Measurements from ENCODE around the gene CTSZ. TPM values are rescaled to one million over a fixed set of nuclear protein-coding genes. Genes with fewer than 3 reads are reported as not detected.

Gene CTSZ
- total RNA-seq, 8 experiments from 2014 or later = 0.71 to 114 (median 3.3) TPM

DNA sequence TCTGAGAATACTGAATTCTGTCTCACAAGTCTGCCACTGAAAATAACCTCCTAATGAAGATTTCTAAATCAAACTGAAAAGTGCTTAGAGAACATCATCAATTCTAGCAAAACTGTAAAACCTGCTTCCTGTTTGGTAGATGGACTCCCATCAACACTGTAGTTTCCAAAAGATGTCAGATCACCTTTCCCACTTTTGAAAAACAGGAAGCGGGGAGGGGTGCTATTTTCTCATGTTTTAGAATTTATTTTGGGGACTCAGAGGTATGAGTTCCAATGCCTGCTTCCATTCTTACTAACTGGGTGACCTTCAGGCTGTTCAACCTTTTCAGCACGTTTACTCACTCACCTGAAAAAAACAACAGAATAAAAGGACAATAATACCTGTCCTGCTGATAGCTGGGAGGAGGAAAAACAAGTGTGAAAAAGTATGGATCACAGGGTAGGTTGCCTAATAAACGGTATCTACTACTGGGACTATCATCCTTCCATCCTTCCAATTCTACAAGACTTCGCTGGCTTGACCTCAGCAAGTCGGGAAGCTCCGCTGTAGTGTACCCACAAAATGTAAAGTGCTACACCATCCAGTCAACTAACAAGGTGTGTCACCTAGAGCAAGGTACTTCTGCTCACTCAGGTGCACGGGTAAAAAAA is 24.0 kb upstream of the CTSZ start:
- peak overlapping the region; percentile 79 to 96 (median 82) for H3K4me3 ChIP-seq
- WGBS, 10 experiments = 13 to 68% (median 55%) methylated on average over 1 to 7 of the region's 7 CpGs; no CpG with 5 or more reads in 1 of the 10 experiments
- no peak overlapping the region for H3K27ac ChIP-seq
- no peak for ATAC-seq (replicated peaks in 6 of 8)
- in situ Hi-C loops (cut with MboI; ENCODE audit: low pct_unique_long_range_greater_than_20kb in 2 of 9, low sequenced_read_pairs in 9 of 9, unreplicated experiment in 9 of 9) = loop anchor here in 1 of 9 experiments (25.0 kb wide), 1 partner anchor 144 kb away; no protein-coding TSS in a partner anchor
- H3K4me1 ChIP-seq (replicated peaks in 1 of 2) = peaks cover 20 to 58% of the 10 kb centered on the region in 2 donors

DNA sequence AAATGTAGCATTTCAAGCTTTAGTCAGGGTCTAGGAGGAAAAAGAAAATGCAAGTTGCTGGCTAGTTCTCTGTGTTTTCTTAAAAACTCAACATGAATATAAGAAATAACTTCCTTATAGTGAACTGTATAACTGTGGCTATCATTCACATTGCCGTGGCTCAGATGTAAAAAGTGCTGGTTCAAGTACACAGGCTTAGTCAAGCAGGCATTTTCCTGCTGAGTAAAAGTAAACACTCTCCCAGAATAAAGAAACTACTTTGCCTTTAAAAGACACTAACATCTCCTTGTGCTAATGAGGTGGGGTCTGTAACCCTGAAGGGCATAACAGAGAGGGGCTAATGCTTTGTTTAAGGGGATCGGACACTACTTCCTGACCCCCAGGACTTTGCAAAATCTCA is 21.8 kb upstream of the CTSZ start:
- no peak for ATAC-seq (replicated peaks in 6 of 8)
- H3K4me3 ChIP-seq = peak overlapping the region in 4 of 5 donors; percentile 9 to 26 (median 14)
- in situ Hi-C loops (cut with MboI; ENCODE audit: low pct_unique_long_range_greater_than_20kb in 2 of 9, low sequenced_read_pairs in 9 of 9, unreplicated experiment in 9 of 9) = loop anchor here in 1 of 9 experiments (25.0 kb wide), 1 partner anchor 142 kb away; no protein-coding TSS in a partner anchor
- 0 to 30% (median 0%) methylated on average over 1 to 2 of the region's 2 CpGs; no CpG with 5 or more reads in 2 of the 10 experiments for WGBS, 10 experiments
- H3K4me1 ChIP-seq (replicated peaks in 1 of 2) = peaks cover 32 to 71% of the 10 kb centered on the region in 2 donors
- no peak overlapping the region for H3K27ac ChIP-seq

DNA sequence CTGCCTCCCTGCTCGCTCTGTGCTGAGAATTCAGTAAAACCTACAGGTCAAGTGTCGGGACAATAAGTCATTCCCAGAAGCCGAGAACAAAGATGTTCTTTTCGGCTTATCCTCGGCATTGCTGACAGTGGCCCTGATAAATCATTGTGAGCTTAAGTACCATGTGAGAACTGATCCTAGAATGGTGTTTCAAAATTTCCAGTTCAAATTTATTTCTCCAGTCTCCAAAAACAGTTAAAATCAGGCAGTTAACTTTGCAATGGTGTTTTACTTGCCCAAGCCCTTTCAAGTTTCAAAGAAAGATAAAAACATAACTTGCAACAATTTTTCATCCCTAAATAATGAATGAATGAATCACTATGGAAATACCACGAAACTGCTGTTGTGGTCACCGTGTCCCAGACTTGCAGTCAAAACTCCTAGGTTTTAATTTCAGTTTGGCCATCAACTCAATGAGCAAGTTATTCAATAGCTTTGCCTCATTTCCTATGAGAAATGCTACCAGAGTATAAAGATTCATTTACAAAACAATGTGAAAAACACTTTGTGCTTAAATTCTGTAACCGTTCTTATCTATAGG is 20.8 kb upstream of the CTSZ start:
- Histone ChIP-seq H3K4me3 (no peak overlapping the region), H3K4me1 (replicated peaks in 1 of 2) (peaks cover 32 to 67% of the 10 kb centered on the region in 2 donors), H3K27ac (no peak overlapping the region)
- in situ Hi-C loops (cut with MboI; ENCODE audit: low pct_unique_long_range_greater_than_20kb in 2 of 9, low sequenced_read_pairs in 9 of 9, unreplicated experiment in 9 of 9) = loop anchor here in 1 of 9 experiments (25.0 kb wide), 1 partner anchor 141 kb away; no protein-coding TSS in a partner anchor
- 3 to 82% (median 13%) methylated on average over 3 to 8 of the region's 8 CpGs for WGBS, 10 experiments
- ATAC-seq (replicated peaks in 6 of 8) = no peak

DNA sequence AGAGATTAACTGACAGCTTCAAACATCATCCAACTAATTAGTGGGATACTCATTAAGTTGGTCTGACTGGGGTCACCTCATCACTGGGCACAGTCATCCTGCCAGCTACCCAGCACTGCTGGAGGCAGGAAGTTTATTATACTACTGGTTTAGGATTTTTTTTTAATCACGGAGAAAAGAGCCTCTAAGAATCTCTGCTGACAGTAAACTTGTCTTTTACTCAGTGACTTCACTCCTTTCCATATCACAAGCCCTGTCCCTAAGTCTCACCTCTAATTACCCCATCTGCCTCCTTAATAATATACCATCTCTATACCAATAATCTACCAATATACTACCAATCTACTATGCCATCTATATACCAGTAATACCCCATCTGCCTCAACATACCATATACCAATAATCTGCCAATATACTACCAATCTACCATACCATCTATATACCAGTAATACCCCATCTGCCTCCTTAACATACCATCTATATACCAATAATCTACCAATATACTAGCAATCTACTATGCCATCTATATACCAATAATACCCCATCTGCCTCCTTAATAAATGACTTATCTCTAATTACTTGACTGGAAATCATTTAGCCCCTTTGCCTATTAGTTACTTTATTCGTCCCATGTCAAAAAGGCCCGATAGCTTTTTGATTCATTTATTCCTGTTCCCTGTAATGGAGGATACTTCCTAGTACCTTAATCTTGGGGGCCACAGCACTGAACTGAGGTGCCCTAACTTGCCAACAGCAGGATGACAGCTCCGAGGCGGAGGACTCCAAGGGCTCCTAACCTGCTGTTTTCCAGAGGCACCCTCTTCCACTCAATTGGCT is 20.1 kb upstream of the CTSZ start:
- in situ Hi-C loops (cut with MboI; ENCODE audit: low pct_unique_long_range_greater_than_20kb in 2 of 9, low sequenced_read_pairs in 9 of 9, unreplicated experiment in 9 of 9) = loop anchor here in 1 of 9 experiments (25.0 kb wide), 1 partner anchor 140 kb away; no protein-coding TSS in a partner anchor
- H3K4me1 ChIP-seq (replicated peaks in 1 of 2) = peaks cover 32 to 67% of the 10 kb centered on the region in 2 donors
- H3K4me3 ChIP-seq = no peak overlapping the region
- no peak overlapping the region for H3K27ac ChIP-seq
- 45 to 98% (median 70%) methylated on average over 1 to 5 of the region's 5 CpGs for WGBS, 10 experiments
- ATAC-seq (replicated peaks in 6 of 8) = no peak

DNA sequence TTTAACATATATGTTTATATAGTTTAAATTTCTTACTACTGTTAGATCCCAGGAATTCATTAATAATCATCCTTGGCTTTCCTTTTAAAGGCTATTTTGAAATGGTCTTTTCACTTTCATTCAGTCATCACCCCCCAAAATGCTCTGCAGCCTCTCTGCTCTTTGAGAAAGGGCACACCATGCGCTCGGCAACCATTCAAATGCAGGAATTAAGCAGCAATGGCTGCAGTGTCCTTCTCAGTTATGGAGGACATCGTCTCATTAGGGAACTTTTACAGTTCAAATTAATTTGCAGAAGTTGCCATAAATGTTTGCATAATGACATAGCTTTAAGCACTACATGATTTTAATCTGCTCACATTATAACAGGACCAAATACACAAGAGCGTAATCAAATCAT is 18.5 kb upstream of the CTSZ start:
- H3K4me3 ChIP-seq = no peak overlapping the region
- no peak overlapping the region for H3K27ac ChIP-seq
- ATAC-seq (replicated peaks in 6 of 8) = no peak
- in situ Hi-C loops (cut with MboI; ENCODE audit: low pct_unique_long_range_greater_than_20kb in 2 of 9, low sequenced_read_pairs in 9 of 9, unreplicated experiment in 9 of 9) = loop anchor here in 1 of 9 experiments (25.0 kb wide), 1 partner anchor 138 kb away; no protein-coding TSS in a partner anchor
- peaks cover 39 to 70% of the 10 kb centered on the region in 2 donors for H3K4me1 ChIP-seq (replicated peaks in 1 of 2)
- WGBS, 10 experiments = 39 to 92% (median 50%) methylated on average over 1 to 4 of the region's 4 CpGs; no CpG with 5 or more reads in 1 of the 10 experiments

DNA sequence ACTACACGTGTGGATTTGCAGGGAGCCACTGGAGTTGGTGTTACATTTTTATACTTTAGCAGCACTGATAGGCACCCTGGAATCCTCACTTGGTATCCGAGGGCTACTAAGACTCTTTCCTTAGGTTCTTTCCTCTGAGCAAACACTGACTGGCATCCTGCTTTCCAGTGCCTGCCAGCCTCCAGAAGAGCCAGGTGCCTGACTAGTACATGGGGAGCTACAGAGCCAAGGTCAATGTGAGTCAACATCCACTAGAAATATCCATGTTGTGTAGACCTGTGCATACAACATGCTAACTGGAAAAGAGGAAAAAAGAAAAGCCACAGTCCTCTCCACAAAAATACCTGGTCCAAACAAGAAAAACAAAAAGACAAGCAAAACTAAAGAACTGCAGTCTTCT is 18.0 kb upstream of the CTSZ start:
- in situ Hi-C loops (cut with MboI; ENCODE audit: low pct_unique_long_range_greater_than_20kb in 2 of 9, low sequenced_read_pairs in 9 of 9, unreplicated experiment in 9 of 9) = loop anchor here in 1 of 9 experiments (25.0 kb wide), 1 partner anchor 138 kb away; no protein-coding TSS in a partner anchor

DNA sequence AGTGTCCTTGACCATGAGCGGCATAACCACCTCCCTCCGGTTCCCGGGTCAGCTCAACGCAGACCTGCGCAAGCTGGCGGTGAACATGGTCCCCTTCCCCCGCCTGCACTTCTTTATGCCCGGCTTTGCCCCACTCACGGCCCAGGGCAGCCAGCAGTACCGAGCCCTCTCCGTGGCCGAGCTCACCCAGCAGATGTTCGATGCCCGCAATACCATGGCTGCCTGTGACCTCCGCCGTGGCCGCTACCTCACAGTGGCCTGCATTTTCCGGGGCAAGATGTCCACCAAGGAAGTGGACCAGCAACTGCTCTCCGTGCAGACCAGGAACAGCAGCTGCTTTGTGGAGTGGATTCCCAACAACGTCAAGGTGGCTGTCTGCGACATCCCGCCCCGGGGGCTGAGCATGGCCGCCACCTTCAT is 17.1 kb upstream of the CTSZ start:
- 80 to 100% (median 93%) methylated on average over 2 to 10 of the region's 24 CpGs; no CpG with 5 or more reads in 3 of the 10 experiments for WGBS, 10 experiments
- H3K4me1 ChIP-seq (replicated peaks in 1 of 2) = peaks cover 35 to 56% of the 10 kb centered on the region in 2 donors
- H3K27ac ChIP-seq = no peak overlapping the region
- ATAC-seq (replicated peaks in 6 of 8) = no peak
- H3K4me3 ChIP-seq = no peak overlapping the region
- in situ Hi-C loops (cut with MboI; ENCODE audit: low pct_unique_long_range_greater_than_20kb in 2 of 9, low sequenced_read_pairs in 9 of 9, unreplicated experiment in 9 of 9) = no loop called here

More for the DNA sequence above, 18.0 kb upstream of the CTSZ start:
- H3K4me3 ChIP-seq = no peak overlapping the region
- 67 to 100% methylated on average over 1 of the region's 2 CpGs; no CpG with 5 or more reads in 8 of the 10 experiments for WGBS, 10 experiments
- H3K4me1 ChIP-seq (replicated peaks in 1 of 2) = peaks cover 39 to 66% of the 10 kb centered on the region in 2 donors
- no peak for ATAC-seq (replicated peaks in 6 of 8)
- H3K27ac ChIP-seq = no peak overlapping the region

DNA sequence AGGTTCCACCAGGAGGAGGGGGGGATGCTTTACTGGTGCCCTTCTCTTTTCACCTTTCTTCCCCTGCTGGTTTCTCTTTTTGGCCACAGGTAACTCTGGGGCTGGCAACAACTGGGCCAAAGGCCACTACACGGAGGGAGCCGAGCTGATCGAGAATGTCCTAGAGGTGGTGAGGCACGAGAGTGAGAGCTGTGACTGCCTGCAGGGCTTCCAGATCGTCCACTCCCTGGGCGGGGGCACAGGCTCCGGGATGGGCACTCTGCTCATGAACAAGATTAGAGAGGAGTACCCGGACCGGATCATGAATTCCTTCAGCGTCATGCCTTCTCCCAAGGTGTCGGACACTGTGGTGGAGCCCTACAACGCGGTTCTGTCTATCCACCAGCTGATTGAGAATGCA is 16.6 kb upstream of the CTSZ start:
- Histone ChIP-seq H3K4me3 (no peak overlapping the region), H3K27ac (no peak overlapping the region), H3K4me1 (replicated peaks in 1 of 2) (peaks cover 34 to 51% of the 10 kb centered on the region in 2 donors)
- ATAC-seq (replicated peaks in 6 of 8) = no peak
- WGBS, 10 experiments = 89 to 100% (median 98%) methylated on average over 6 to 10 of the region's 13 CpGs; no CpG with 5 or more reads in 5 of the 10 experiments
- in situ Hi-C loops (cut with MboI; ENCODE audit: low pct_unique_long_range_greater_than_20kb in 2 of 9, low sequenced_read_pairs in 9 of 9, unreplicated experiment in 9 of 9) = no loop called here

DNA sequence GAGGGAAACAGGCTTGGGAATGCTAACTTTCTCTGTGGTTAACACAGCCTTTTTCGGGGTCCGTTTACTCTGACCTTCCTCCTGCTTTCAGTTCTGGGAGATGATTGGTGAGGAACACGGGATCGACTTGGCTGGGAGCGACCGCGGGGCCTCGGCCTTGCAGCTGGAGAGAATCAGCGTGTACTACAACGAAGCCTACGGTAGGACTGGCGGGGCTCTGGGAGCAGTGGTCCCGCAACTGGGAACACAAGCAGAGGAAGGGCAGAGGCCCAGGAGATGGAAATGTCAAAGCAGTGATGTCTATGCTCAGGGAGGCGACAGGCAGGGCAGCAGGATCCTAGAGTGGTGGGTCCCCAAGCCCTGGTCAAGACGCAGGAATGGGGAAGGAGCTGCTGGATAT is 15.7 kb upstream of the CTSZ start:
- in situ Hi-C loops (cut with MboI; ENCODE audit: low pct_unique_long_range_greater_than_20kb in 2 of 9, low sequenced_read_pairs in 9 of 9, unreplicated experiment in 9 of 9) = no loop called here
- 71 to 96% (median 91%) methylated on average over 1 to 5 of the region's 15 CpGs; no CpG with 5 or more reads in 4 of the 10 experiments for WGBS, 10 experiments

DNA sequence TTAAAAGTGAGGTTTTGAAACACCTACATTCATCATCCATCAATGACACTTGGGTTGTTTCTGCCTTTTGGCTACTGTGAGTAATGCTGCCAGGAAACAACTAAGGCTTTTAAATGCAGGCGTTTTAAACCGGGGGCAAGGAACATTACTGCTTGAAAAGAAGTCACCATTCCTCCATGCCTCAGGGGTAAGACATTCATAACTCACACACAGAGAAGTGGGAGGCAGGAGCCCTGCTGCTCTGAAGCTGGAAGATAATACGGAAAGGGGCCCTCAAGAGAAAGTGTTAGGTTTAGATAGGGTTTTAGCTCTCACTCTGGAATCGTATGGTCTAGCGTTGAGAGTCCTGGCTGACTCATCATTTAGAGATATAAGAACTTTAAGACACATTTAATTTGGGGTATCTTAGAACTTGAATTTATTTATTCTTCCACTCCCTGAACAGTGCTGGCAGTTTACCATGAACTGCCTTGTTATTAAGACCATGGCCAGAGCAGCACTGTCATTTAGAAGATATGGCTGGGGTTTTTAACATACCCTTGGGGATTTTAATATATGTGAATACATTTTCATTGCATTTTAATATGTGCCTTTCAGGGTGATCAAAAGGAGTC is 14.0 kb upstream of the CTSZ start:
- H3K4me1 ChIP-seq (replicated peaks in 1 of 2) = peaks cover 26 to 32% of the 10 kb centered on the region in 2 donors
- H3K4me3 ChIP-seq = no peak overlapping the region
- 0 to 33% (median 18%) methylated on average over 1 to 5 of the region's 5 CpGs; no CpG with 5 or more reads in 1 of the 10 experiments for WGBS, 10 experiments
- in situ Hi-C loops (cut with MboI; ENCODE audit: low pct_unique_long_range_greater_than_20kb in 2 of 9, low sequenced_read_pairs in 9 of 9, unreplicated experiment in 9 of 9) = no loop called here
- no peak overlapping the region for H3K27ac ChIP-seq
- peak in 6 of 8 experiments; percentile 30 to 83 (median 52) for ATAC-seq (replicated peaks in 6 of 8)

More for the DNA sequence above, 15.7 kb upstream of the CTSZ start:
- no peak for ATAC-seq (replicated peaks in 6 of 8)
- H3K4me1 ChIP-seq (replicated peaks in 1 of 2) = peaks cover 27 to 43% of the 10 kb centered on the region in 2 donors
- H3K4me3 ChIP-seq = no peak overlapping the region
- no peak overlapping the region for H3K27ac ChIP-seq

DNA sequence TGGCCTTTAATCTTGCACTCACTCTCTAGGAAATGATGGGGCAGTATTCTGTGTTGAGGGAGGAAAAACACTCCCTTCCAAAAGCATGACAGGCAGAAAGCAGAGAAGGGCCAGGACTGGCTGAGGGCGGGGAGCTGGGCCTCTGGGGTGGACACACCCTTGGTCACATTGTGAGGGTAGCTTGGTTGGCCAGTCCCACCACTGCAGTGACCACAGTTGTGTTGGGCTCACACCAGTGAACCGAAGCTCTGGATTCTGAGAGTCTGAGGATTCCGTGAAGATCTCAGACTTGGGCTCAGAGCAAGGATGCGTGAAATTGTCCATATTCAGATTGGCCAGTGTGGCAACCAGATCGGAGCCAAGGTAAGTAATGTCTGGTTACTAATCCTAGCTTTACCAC is 12.2 kb upstream of the CTSZ start, which contains the start of gene TUBB1:
Gene TUBB1, plus strand, starts transcription at position 213 of the 400 bp plus-strand sequence. Its CDS starts 94 bp downstream, at position 307.
- Histone ChIP-seq H3K4me3 (no peak within 1 kb of the TSS), H3K4me1 (replicated peaks in 1 of 2) (peaks cover 12 to 21% of the 10 kb centered on the region in 2 donors), H3K27ac (no peak within 1 kb of the TSS)
- WGBS, 10 experiments = 0 to 100% (median 100%) methylated on average over 1 to 5 of the region's 5 CpGs; no CpG with 5 or more reads in 3 of the 10 experiments
- peak in 3 of 8 experiments; percentile 7 to 70 (median 54) for ATAC-seq (replicated peaks in 6 of 8)
- in situ Hi-C loops (cut with MboI; ENCODE audit: low pct_unique_long_range_greater_than_20kb in 2 of 9, low sequenced_read_pairs in 9 of 9, unreplicated experiment in 9 of 9) = no loop called here

DNA sequence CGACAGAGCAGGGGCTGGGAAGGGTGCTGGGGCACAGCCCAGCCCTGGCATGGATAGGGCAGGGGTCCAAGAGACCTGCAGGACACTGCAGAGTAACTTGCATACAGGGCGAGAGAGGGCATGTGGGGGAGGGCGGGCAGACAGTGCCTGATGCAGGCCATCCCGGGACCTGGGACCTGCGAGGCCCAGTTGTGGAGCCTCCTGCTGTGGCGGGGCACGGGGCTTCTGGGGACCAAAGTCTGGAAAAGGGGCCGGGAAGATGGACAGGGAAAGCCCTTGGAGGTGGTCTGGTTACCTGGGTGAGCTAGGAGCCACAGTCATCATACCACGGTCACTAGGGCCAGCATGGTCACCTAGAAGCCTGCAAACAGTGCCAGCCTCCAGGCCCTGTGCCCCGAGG is 11.8 kb upstream of the CTSZ start:
- Histone ChIP-seq H3K4me1 (replicated peaks in 1 of 2) (peaks cover 12 to 21% of the 10 kb centered on the region in 2 donors), H3K27ac (no peak overlapping the region), H3K4me3 (no peak overlapping the region)
- in situ Hi-C loops (cut with MboI; ENCODE audit: low pct_unique_long_range_greater_than_20kb in 2 of 9, low sequenced_read_pairs in 9 of 9, unreplicated experiment in 9 of 9) = no loop called here
- WGBS, 10 experiments = 83 to 100% (median 86%) methylated on average over 1 of the region's 10 CpGs; no CpG with 5 or more reads in 7 of the 10 experiments
- ATAC-seq (replicated peaks in 6 of 8) = no peak
